H7 (cell line): ENCODE results near the gene STRN4. TPM values are rescaled to one million over a fixed set of nuclear protein-coding genes. Genes with fewer than 3 reads are reported as not detected.

ENCODE experiments used
- DNase-seq: peaks from one replicate; pipeline ENCODE4 v3.0.0; 2012
- H3K27me3 ChIP-seq: 2 replicates; pipeline ENCODE4 v1.6.0; 2011; ENCODE audit warnings: mild to moderate bottlenecking, low read length; ENCODE audit not compliant: control insufficient read depth, insufficient read depth
- H3K36me3 ChIP-seq: replicated peaks from 2 replicates; pipeline ENCODE4 v1.5.1; 2011; ENCODE audit warnings: low read length; ENCODE audit not compliant: control insufficient read depth, insufficient read depth
- H3K4me3 ChIP-seq: 2 replicates; pipeline ENCODE4 v1.5.1; 2011; ENCODE audit warnings: low read depth, mild to moderate bottlenecking, control low read depth, low read length, moderate library complexity; ENCODE audit not compliant: insufficient read depth
- total RNA-seq: library from RNA; depleted of rRNA; stranded (reverse); fragments of >200 nt; shearing (Covaris generic); gene quantifications from 2 replicates; pipeline ENCODE4 v1.2.3, GENCODE V29; 2014; rRNA removed

Gene STRN4
- total RNA-seq, 1 experiment from 2014 or later, result 188 TPM

DNA sequence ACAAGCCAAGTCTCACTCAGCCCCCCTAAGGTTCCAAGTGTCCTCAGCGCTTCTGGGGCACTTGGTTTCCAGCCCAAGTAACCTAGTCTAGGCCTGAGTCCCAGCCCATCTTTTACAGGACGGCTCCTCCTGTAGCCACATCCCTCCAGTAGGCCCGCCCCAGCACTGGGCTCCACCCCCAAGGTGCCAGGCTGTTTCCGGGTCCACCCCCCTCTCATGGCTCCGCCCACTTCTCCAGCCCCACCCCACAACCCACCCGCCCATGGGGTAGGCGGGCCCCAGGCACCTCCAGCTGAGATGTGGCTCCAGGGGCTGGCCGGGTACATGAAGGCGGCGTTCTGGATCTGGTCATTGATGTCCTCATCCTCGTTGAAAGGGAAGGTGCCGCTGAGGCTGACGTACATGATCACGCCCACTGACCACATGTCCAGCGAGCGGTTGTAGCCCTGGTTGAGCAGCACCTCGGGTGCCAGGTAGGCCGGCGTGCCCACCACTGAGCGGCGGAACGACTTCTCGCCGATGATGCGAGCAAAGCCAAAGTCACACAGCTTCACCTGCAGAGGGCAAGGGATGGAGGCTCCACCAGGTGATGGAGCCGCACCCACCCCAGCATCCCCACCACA lies 68.0 kb downstream of the STRN4 start:
- H3K4me3 ChIP-seq, result no peak overlapping the region
- no peaks in the 10 kb centered on the region for H3K27me3 ChIP-seq
- peaks cover 24% of the 10 kb centered on the region for H3K36me3 ChIP-seq
- DNase-seq, result peak; percentile 98

DNA sequence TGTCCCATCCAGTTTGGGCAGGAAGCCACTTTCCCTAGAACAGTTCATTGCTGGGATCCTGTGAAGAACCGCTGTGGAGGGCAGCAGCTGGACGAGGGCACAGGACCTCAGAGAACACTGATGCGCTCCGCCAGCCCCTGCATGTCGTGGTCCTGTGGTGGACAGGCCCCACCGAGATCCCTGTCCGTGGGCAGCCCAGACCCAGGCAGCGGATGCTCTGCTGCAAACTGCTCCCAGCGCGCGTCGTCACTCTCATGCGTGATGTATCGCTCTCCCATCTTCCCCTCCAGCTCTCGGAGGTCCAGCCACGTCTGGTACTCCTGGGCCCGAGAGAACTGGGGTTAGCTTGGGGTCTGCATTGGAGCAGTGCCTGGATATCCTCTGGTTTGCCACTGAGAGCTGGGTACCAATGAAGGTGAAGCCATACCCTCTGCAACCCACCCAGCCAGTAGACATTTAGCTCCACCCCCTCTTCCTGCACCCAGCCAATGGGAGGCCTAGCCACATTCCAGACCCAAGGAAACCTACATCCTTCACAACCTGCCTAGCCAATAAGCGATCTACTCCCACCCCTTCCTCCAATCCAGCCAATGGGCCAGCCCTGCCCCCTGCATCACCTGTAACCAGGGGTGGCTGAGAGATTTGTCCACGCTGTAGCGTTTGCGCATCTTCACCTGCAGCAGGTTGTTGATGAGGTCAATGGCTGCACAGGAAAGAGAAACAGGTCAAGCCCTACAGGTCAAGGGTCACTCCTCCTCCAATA lies 71.7 kb downstream of the STRN4 start:
- Histone ChIP-seq H3K4me3 (no peak overlapping the region), H3K36me3 (peaks cover 14% of the 10 kb centered on the region), H3K27me3 (no peaks in the 10 kb centered on the region)
- DNase-seq, result peak; percentile 95

DNA sequence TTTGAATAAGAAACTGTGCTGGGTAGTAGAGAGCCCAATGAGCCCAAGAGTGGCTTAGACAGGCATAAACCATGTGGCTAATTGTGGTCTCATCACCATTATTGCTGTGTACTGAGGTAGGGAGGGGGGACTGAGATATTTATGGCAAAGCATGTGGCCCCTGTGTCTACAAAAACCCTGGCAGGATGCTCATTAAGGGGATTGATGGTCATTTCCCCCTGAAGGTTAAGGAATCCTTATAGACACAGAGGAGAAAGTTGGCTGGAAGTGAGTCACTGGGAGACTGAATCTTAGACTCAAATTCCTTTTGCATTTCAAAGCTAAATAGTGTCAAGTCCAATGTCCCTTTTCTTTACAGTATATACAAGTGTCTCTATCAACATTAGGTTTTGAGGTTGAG lies 75.4 kb downstream of the STRN4 start:
- H3K4me3 ChIP-seq, result no peak overlapping the region
- no peaks in the 10 kb centered on the region for H3K27me3 ChIP-seq
- peaks cover 13% of the 10 kb centered on the region for H3K36me3 ChIP-seq
- DNase-seq, result no peak

Other genes starting within 250 kb of the STRN4 start
- 162 and 202 TPM in 2 replicates for gene CALM3, start 145.1 kb downstream of the STRN4 start, total RNA-seq
- 0.14 and 0.18 TPM in 2 replicates for gene PTGIR, start 121.4 kb downstream of the STRN4 start, total RNA-seq
- not detected in 2 replicates for gene GNG8, start 110.2 kb downstream of the STRN4 start, total RNA-seq
- gene DACT3, start 85.3 kb downstream of the STRN4 start, total RNA-seq, result 0.37 and 0.55 TPM in 2 replicates
- 29.4 and 29.5 TPM in 2 replicates for gene PRKD2, start 29.3 kb downstream of the STRN4 start, total RNA-seq
- 15.8 and 22.4 TPM in 2 replicates for gene FKRP, start 393 bp downstream of the STRN4 start, total RNA-seq
- gene SLC1A5, start 42.1 kb upstream of the STRN4 start, total RNA-seq, result 156 and 203 TPM in 2 replicates
- gene AP2S1, start 104.4 kb upstream of the STRN4 start, total RNA-seq, result 266 and 318 TPM in 2 replicates
- gene ARHGAP35, start 114.5 kb upstream of the STRN4 start, total RNA-seq, result 23.3 and 26.9 TPM in 2 replicates